Peyer's patch (tissue), 4 donors: ENCODE measurements around the gene SLC41A3. TPM values are rescaled to one million over a fixed set of nuclear protein-coding genes. Genes with fewer than 3 reads are reported as not detected.
A peak's percentile ranks its signal among the peaks of the same experiment; 100 is the strongest.
"Not testable (repeated sequence)": the region's sequence is repeated elsewhere in the genome, so short reads cannot be mapped to it uniquely, and the experiment has no call there.

Experiments
- DNase-seq, 3 donors: peaks; one replicate each; pipeline ENCODE4 v3.0.0-alpha.2; 2017 to 2019
- H3K27ac ChIP-seq, 4 donors: fragments of 200-600 bp; sonication (generic); one replicate each; pipeline ENCODE4 v1.5.1; 2016 to 2019
- H3K27me3 ChIP-seq, 2 donors: fragments of 200-600 bp; sonication (generic); one replicate each; pipeline ENCODE4 v1.5.1; 2019
- H3K36me3 ChIP-seq, 3 donors: fragments of 200-600 bp; sonication (generic); one replicate each; pipeline ENCODE4 v1.5.1; 2016 to 2019
- H3K4me1 ChIP-seq, 4 donors: fragments of 200-600 bp; sonication (generic); one replicate each; pipeline ENCODE4 v1.5.1; 2016 to 2019
- H3K4me3 ChIP-seq, 4 donors: fragments of 200-600 bp; sonication (generic); 1 replicate in 3 of 4; 2 replicates in 1 of 4; pipeline ENCODE4 v1.5.1; 2016 to 2019; ENCODE audit warnings: mild to moderate bottlenecking in 1 of 4
- H3K9me3 ChIP-seq, 4 donors: fragments of 200-600 bp; sonication (generic); one replicate each; pipeline ENCODE4 v1.5.1; 2016 to 2019; ENCODE audit warnings: mild to moderate bottlenecking in 1 of 4
- POLR2A ChIP-seq, 2 donors: fragments of 450-650 bp; IDR thresholded peaks; one replicate each; pipeline ENCODE4 v1.5.1; 2017; ENCODE audit warnings: antibody characterized with exemption in 2 of 2, mild to moderate bottlenecking in 2 of 2, moderate library complexity in 2 of 2
- total RNA-seq, 4 donors: library from RNA; depleted of rRNA; stranded (reverse); fragments of >200 nt; gene quantifications; one replicate each; pipeline ENCODE4 v1.1.0, GENCODE V29; 2016
- TF ChIP-seq, protein P1 (sequence below), 6 experiments: fragments of 450-650 bp in 4 of 6; fragments of 200-600 bp in 2 of 6; sonication (generic) in 1 of 6; IDR thresholded peaks; one replicate each; pipeline ENCODE4 v1.5.1; 2017 to 2019; ENCODE audit warnings: antibody characterized with exemption in 6 of 6, mild to moderate bottlenecking in 3 of 6, moderate library complexity in 1 of 6

SLC41A3 gene
- total RNA-seq, 4 donors from 2014 or later, result 45.4 to 79.9 (median 58.5) TPM

- DNase-seq, result peak in 1 of 3 donors; percentile 40
- Histone ChIP-seq H3K36me3 (no peaks in the 10 kb centered on the region), H3K27ac (no peak overlapping the region), H3K9me3 (no peaks in the 10 kb centered on the region), H3K27me3 (no peaks in the 10 kb centered on the region), H3K4me1 (no peaks in the 10 kb centered on the region), H3K4me3 (no peak overlapping the region)
- no peak for TF ChIP-seq POLR2A (IDR thresholded peaks at IDR 0.05)
- TF ChIP-seq, protein P1, sequence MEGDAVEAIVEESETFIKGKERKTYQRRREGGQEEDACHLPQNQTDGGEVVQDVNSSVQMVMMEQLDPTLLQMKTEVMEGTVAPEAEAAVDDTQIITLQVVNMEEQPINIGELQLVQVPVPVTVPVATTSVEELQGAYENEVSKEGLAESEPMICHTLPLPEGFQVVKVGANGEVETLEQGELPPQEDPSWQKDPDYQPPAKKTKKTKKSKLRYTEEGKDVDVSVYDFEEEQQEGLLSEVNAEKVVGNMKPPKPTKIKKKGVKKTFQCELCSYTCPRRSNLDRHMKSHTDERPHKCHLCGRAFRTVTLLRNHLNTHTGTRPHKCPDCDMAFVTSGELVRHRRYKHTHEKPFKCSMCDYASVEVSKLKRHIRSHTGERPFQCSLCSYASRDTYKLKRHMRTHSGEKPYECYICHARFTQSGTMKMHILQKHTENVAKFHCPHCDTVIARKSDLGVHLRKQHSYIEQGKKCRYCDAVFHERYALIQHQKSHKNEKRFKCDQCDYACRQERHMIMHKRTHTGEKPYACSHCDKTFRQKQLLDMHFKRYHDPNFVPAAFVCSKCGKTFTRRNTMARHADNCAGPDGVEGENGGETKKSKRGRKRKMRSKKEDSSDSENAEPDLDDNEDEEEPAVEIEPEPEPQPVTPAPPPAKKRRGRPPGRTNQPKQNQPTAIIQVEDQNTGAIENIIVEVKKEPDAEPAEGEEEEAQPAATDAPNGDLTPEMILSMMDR (IDR thresholded peaks at IDR 0.05), result no peak
These were observed 43.5 kb downstream of the SLC41A3 start for GRCh38 chr3:126040386-126040785.

DNA sequence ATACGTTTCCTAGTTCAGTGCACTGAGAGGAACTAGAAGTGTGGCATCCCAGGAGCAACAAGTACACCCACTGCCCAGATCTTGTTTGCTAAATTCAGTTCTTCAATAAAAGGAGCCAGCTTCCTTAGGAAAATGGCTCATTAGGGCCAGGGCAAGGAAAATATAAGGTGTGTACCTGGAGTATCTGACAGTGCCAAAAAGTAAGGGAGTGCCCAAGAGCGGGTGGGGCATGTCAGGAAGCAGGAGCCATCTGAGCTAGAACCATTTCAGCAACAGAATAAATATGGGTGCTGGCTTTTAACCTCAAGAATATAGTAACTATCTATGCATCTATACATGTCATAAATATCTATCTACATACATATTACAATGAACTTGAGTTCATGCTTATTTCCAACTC, 44.1 kb downstream of the SLC41A3 start:
- Histone ChIP-seq H3K27me3 (no peaks in the 10 kb centered on the region), H3K4me3 (no peak overlapping the region), H3K4me1 (no peaks in the 10 kb centered on the region), H3K9me3 (no peaks in the 10 kb centered on the region), H3K36me3 (no peaks in the 10 kb centered on the region), H3K27ac (no peak overlapping the region)
- TF ChIP-seq, protein P1 (IDR thresholded peaks at IDR 0.05), result no peak
- no peak for TF ChIP-seq POLR2A (IDR thresholded peaks at IDR 0.05)
- no peak for DNase-seq

GRCh38 chr3:126038791-126039190, 45.1 kb downstream of the SLC41A3 start:
- H3K4me3 ChIP-seq, H3K36me3 ChIP-seq, H3K27ac ChIP-seq, H3K9me3 ChIP-seq, H3K4me1 ChIP-seq, H3K27me3 ChIP-seq: not testable (repeated sequence)
- DNase-seq, result peak in 1 of 3 donors; percentile 10

GRCh38 chr3:126036056-126036549, 47.8 kb downstream of the SLC41A3 start:
- H3K36me3 ChIP-seq, result no peaks in the 10 kb centered on the region
- H3K4me1 ChIP-seq, result no peaks in the 10 kb centered on the region
- H3K9me3 ChIP-seq, result no peaks in the 10 kb centered on the region
- H3K4me3 ChIP-seq, result no peak overlapping the region
- DNase-seq, result peak in 1 of 3 donors; percentile 30
- TF ChIP-seq POLR2A (IDR thresholded peaks at IDR 0.05), result no peak
- TF ChIP-seq, protein P1 (IDR thresholded peaks at IDR 0.05), result no peak
- H3K27me3 ChIP-seq, result no peaks in the 10 kb centered on the region
- no peak overlapping the region for H3K27ac ChIP-seq

DNA sequence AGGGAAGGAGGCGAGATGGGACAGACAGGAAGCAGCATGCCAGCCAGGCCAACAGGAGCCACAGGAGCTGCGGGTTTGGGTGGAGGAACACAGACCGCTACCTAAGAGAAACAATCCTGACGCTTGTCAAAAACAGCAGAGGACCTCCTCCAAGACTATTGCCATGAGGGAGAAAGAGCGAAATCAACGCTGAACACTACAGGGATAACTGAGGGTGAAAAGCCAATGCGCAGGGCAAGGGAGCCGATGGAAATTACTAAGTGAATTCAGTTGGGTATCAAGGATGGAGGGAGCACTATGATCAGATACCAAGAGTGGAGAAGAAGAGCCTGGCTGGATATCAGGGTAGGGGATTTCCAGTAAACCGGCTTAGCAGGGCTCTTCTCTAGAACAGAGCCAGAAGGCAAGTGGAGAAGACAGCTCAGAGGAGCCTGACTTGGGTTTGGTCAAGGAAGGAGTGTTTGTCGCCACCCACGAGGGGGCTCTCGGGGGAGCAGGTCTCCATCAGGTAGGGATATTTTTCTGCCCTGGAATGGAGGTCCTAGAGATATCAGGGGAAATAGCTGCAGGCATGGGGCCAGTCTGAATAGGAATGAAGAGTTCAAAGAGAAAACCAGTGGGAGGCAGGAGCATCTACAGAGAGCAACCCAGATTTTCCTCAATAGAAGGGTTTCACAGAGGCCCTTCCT, 48.4 kb downstream of the SLC41A3 start:
- Histone ChIP-seq H3K27me3 (no peaks in the 10 kb centered on the region), H3K36me3 (no peaks in the 10 kb centered on the region), H3K9me3 (no peaks in the 10 kb centered on the region), H3K27ac (no peak overlapping the region), H3K4me1 (no peaks in the 10 kb centered on the region), H3K4me3 (no peak overlapping the region)
- TF ChIP-seq POLR2A (IDR thresholded peaks at IDR 0.05), result no peak
- TF ChIP-seq, protein P1 (IDR thresholded peaks at IDR 0.05), result no peak
- DNase-seq, result peak in 1 of 3 donors; percentile 11

DNA sequence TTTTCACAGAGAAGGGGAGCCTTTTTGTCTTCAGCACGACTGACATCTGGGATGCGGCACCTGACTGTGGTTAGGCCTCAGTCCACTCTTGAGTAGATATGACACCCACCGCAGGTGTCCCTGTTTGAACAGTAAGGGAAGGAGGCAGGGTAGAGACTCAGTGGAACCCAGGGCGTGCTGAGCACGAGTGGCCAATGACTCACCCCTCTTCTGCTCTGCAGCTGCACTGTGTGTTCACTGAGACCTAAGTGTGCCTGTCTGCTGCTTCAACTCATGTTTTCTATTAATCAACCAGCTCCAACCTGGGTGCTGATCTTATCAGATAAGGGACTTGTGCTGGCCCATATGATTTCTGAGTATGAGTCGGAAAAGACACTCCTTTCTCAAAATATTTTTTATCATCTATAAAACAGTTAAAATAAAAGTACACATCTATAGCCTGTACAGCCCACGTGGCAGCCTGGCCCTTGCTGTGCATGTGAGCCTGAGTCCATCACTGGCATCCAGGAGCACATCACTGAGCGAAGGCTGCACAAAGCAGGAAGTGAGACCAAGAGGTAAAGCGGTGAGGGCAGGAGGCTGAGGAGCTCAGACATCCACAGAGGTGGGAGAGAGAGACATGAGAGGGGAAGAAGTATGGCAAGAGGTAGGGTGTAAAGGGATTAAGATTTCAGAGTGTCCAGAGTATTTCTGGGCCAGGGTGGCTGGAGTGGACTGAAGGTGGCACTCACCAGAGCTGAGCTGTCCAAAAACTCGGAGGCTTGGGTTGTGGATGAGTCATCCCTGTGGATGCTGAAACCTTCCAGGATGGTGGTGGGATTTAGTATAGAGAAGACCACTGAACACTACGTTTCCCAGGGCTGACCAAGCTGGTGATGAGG, 49.2 kb downstream of the SLC41A3 start:
- Histone ChIP-seq H3K27ac (no peak overlapping the region), H3K4me1 (no peaks in the 10 kb centered on the region), H3K4me3 (no peak overlapping the region), H3K27me3 (no peaks in the 10 kb centered on the region), H3K9me3 (no peaks in the 10 kb centered on the region), H3K36me3 (no peaks in the 10 kb centered on the region)
- DNase-seq, result peak in 1 of 3 donors; percentile 34
- no peak for TF ChIP-seq POLR2A (IDR thresholded peaks at IDR 0.05)
